GM12892 (cell line): Measurements from ENCODE around the gene ADNP.

Experiments
- POLR2A ChIP-seq: IDR thresholded peaks from 2 replicates; pipeline ENCODE4 v1.6.1; 2011; ENCODE audit warnings: low read depth, low read length, control low read depth
- POLR2AphosphoS5 ChIP-seq: IDR thresholded peaks from 2 replicates; pipeline ENCODE4 v1.6.1; 2011; ENCODE audit warnings: low read depth, low read length, control low read depth

DNA sequence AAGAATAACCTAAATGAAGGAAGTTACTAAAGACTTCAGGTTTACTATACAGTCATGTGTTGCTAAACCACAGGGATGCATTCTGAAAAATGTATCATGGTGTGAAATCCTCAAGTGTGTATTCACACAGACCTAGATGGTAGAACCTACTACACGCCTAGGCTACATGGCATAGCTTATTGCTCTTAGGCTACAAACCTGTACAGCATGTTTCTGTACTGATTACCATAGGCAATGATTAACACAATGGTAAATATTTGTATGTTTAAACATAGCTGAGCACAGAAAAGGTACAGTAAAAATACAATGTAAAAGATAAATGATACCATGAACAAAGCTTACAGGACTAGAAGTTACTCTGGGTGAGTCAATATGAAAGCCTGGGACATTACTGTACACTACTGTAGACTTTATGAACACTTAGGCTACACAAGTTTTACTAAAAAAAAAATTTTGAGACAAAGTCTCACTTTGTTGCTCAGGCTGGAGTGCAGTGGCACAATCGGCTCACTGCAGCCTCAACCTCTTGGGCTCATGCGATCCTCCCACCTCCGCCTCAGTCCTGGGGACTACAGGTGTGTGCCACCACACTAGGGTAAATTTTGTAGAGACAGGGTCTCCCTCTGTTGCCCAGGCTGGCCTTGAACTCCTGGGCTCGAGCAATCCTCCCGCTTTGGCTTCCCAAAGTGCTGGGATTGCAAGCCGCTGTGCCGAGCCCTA lies 36.0 kb downstream of the ADNP start:
- TF ChIP-seq POLR2A: 0 out of 2 replicates have a peak, but pooled peaks have one; percentile 25
- peak; percentile 25; the same call in 1 of the 2 replicates for TF ChIP-seq POLR2AphosphoS5
